ENCODE data around the gene ZNF284. TPM values are rescaled to one million over a fixed set of nuclear protein-coding genes. Genes with fewer than 3 reads are reported as not detected.
"Not testable (repeated sequence)": the region's sequence is repeated elsewhere in the genome, so short reads cannot be mapped to it uniquely, and the experiment has no call there.

The ZNF284 gene
- polyA plus RNA-seq, 1 donor = 6.2 TPM

DNA sequence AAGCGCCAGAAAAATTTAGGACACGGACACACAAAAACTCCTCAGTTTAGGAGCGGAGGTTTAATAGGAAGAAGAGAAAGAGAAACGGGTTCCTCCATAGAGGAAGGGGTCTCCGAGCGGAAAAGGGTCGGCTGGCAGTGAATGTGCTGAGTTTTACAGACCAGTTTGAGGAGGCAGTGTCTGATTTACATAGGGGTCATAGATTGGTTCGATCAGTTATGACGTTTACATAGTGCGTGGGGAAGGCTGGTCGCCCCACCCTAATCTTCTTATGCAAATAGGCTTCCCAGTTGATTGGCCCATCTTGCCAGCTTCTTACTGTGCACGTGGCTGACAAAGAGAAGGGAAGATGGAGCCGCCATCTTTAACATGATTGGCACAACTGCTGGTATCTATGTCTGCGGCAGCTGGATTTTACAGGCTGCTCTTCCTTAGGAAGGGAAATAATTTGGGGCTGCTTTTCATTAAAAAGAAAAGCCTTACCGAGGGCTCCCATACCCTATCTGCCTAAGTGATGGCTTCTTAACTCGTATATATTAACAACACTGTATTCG, 40.0 kb downstream of the ZNF284 start:
- peak; percentile 37 for DNase-seq

DNA sequence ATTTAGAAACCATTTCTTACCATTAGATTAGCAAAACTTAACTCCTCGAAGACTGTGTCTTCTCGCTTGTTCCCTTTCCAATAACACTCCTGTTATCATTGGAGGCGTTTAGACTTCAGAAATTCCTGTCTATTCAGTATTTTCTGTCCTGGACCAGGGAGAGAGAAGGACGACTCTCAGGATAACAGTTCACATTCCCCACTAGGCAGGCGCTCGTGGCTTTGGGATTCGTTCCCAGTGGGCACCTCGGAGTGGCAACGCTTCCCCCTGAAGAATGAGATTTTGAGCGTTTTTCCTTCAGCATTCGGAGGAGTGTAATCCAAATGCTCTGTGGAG, 40.8 kb downstream of the ZNF284 start:
- DNase-seq = no peak

DNA sequence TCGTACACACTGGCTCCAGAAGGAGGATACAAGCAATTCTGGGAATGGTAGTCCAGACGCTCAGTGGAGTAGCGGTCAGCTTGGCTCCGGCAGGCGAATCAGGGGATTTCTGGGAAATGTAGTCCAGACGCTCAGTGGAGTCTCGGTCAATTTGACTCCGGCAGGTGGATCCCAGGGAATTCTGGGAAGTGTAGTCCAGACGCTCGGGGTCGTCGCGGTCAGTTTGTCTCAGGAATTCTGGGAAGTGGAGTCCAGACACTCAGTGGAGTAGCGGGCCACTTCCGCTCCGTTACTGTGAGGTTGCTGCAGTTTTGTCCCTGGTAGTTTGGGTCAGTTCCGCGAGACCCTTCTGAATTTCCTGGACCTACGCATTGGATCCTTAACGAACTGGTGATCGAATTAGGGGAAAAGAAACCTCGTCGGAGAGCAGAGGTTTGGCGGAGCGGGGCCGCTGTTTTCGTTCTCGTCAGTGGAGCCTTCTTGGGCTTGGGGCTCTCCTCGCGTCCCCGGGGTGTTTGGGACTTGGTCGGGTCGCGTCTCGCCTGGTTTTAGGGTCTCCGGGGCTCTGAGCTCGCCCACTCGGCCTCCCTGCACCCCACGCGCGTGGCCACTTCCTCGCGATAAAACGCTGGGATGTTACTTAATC, 41.3 kb downstream of the ZNF284 start, which contains the start of gene ZNF225:
TSS of gene ZNF225 (plus strand) at position 262 of the 646 bp plus-strand sequence. CDS start 2,429 bp downstream, outside the sequence.
- DNase-seq = peak; percentile 99

DNA sequence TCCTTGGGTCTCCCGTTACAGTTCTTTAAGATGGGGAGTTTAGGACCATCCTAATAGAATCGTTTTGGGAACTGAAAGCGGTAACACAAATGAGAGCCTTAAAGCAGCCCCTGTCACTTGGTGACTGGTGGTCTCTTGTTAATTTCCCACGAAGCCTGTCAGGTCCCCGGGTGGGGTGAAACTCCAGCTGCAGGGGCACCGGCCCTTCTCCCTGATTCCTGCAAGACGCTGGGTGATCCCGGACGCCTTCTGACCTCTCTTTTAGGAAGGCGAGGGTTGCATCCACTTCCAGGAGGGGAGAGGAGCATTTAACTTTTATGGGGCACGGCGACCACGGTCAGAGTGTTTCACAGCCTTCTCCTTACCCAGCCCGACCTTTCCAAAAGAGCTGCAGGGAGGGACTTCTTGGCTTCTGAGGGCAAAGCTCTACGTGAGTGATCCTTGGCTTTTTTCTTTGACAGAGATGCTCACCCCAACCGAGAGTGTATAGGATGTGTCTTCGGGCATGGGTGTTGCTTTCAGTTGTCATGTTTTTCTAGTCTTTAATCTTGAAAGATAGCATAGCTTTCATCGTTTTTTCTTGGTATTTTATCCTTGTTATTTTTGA, 41.9 kb downstream of the ZNF284 start:
- DNase-seq = no peak

DNA sequence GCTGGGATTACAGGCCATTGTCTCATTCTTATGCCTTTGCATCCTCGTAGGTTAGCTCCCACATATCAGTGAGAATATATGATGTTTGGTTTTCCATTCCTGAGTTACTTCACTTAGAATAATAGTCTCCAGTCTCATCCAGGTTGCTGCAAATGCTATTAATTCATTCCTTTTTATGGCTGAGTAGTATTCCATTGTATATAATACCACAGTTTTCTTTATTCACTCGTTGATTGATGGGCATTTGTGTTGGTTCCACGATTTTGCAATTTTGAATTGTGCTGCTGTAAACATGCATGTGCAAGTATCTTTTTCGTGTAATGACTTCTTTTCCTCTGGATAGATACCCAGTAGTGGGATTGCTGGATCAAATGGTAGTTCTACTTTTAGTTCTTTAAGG, 49.2 kb downstream of the ZNF284 start:
- DNase-seq = not testable (repeated sequence)

DNA sequence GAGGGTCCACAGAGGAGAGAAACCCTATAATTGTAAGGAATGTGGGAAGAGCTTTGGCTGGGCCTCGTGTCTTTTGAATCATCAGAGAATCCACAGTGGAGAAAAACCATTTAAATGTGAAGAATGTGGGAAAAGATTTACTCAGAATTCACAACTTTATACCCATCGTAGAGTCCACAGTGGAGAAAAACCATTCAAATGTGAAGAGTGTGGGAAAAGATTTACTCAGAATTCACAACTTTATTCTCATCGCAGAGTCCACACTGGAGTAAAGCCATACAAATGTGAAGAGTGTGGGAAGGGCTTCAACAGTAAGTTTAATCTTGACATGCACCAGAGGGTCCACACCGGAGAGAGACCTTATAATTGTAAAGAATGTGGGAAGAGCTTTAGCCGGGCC, 60.0 kb downstream of the ZNF284 start:
- DNase-seq = no peak

Other genes with a start within 250 kb of the ZNF284 start
- 24.5 TPM for gene ZNF283, start 244.8 kb upstream of the ZNF284 start, polyA plus RNA-seq (ENCODE audit: insufficient read length)
- 19.2 TPM for gene ZNF404, start 188.2 kb upstream of the ZNF284 start, polyA plus RNA-seq (ENCODE audit: insufficient read length)
- gene ZNF45, start 136.9 kb upstream of the ZNF284 start, polyA plus RNA-seq (ENCODE audit: insufficient read length) = 32.5 TPM
- gene ZNF221, start 120.9 kb upstream of the ZNF284 start, polyA plus RNA-seq (ENCODE audit: insufficient read length) = 8.0 TPM
- 18.8 TPM for gene ZNF155, start 88.0 kb upstream of the ZNF284 start, polyA plus RNA-seq (ENCODE audit: insufficient read length)
- 9.8 TPM for gene ZNF230, start 69.2 kb upstream of the ZNF284 start, polyA plus RNA-seq (ENCODE audit: insufficient read length)
- 11.8 TPM for gene ZNF222, start 46.8 kb upstream of the ZNF284 start, polyA plus RNA-seq (ENCODE audit: insufficient read length)
- gene ZNF223, start 20.1 kb upstream of the ZNF284 start, polyA plus RNA-seq (ENCODE audit: insufficient read length) = 18.3 TPM
- 50.2 TPM for gene ZNF224, start 22.2 kb downstream of the ZNF284 start, polyA plus RNA-seq (ENCODE audit: insufficient read length)
- 12.8 TPM for gene ZNF225, start 41.2 kb downstream of the ZNF284 start, polyA plus RNA-seq (ENCODE audit: insufficient read length)
- gene ZNF234, start 69.4 kb downstream of the ZNF284 start, polyA plus RNA-seq (ENCODE audit: insufficient read length) = 20.5 TPM
- 31.8 TPM for gene ZNF226, start 92.9 kb downstream of the ZNF284 start, polyA plus RNA-seq (ENCODE audit: insufficient read length)
- gene ZNF227, start 140.4 kb downstream of the ZNF284 start, polyA plus RNA-seq (ENCODE audit: insufficient read length) = 30.6 TPM
- gene ZNF233, start 187.7 kb downstream of the ZNF284 start, polyA plus RNA-seq (ENCODE audit: insufficient read length) = 7.5 TPM
- gene ZNF235, start 232.9 kb downstream of the ZNF284 start, polyA plus RNA-seq (ENCODE audit: insufficient read length) = 13.5 TPM